ENCODE measurements around the gene CREBL2.
"Not testable (repeated sequence)": the region's sequence is repeated elsewhere in the genome, so short reads cannot be mapped to it uniquely, and the experiment has no call there.

Gene CREBL2

GRCh38 chr12:12564911-12565310 lies 46.8 kb upstream of the CREBL2 start:
- Histone ChIP-seq H3K79me2 (no peaks in the 10 kb centered on the region), H2AFZ (no peak overlapping the region), H3K4me1 (peaks cover 11% of the 10 kb centered on the region), H3K4me3 (ENCODE audit: low read depth, low read length) (no peak overlapping the region), H3K4me2 (ENCODE audit: low read length) (no peak overlapping the region), H3K36me3 (ENCODE audit: control insufficient read depth, insufficient read depth, low read length) (no peaks in the 10 kb centered on the region), H3K9ac (no peak overlapping the region), H3K27ac (no peak overlapping the region), H3K9me3 (ENCODE audit: control insufficient read depth, low read length) (no peaks in the 10 kb centered on the region), H3K27me3 (ENCODE audit: control insufficient read depth, insufficient read depth, low read length) (no peaks in the 10 kb centered on the region)
- TF ChIP-seq CTCF (IDR thresholded peaks at IDR 0.05) = no peak

GRCh38 chr12:12565971-12566370 lies 45.7 kb upstream of the CREBL2 start:
- not testable (repeated sequence) for H3K9me3 ChIP-seq (ENCODE audit: control insufficient read depth, low read length); H3K4me2 ChIP-seq (ENCODE audit: low read length); H3K79me2 ChIP-seq; H2AFZ ChIP-seq; H3K9ac ChIP-seq; H3K36me3 ChIP-seq (ENCODE audit: control insufficient read depth, insufficient read depth, low read length); H3K4me3 ChIP-seq (ENCODE audit: low read depth, low read length); H3K27me3 ChIP-seq (ENCODE audit: control insufficient read depth, insufficient read depth, low read length); H3K27ac ChIP-seq
- H3K4me1 ChIP-seq = peaks cover 11% of the 10 kb centered on the region

- Histone ChIP-seq H3K27ac (no peak overlapping the region), H3K4me3 (ENCODE audit: low read depth, low read length) (no peak overlapping the region)
Measured at GRCh38 chr12:12572659-12573058, 39.0 kb upstream of the CREBL2 start.

GRCh38 chr12:12577786-12578185 lies 33.9 kb upstream of the CREBL2 start:
- Histone ChIP-seq H3K4me1 (no peaks in the 10 kb centered on the region), H3K9me3 (ENCODE audit: control insufficient read depth, low read length) (no peaks in the 10 kb centered on the region), H2AFZ (no peak overlapping the region), H3K4me3 (ENCODE audit: low read depth, low read length) (no peak overlapping the region), H3K27ac (no peak overlapping the region), H3K4me2 (ENCODE audit: low read length) (no peak overlapping the region), H3K27me3 (ENCODE audit: control insufficient read depth, insufficient read depth, low read length) (no peaks in the 10 kb centered on the region), H3K79me2 (no peaks in the 10 kb centered on the region), H3K36me3 (ENCODE audit: control insufficient read depth, insufficient read depth, low read length) (no peaks in the 10 kb centered on the region), H3K9ac (no peak overlapping the region)
- TF ChIP-seq CTCF (IDR thresholded peaks at IDR 0.05) = no peak

More at GRCh38 chr12:12572659-12573058, 39.0 kb upstream of the CREBL2 start:
- Histone ChIP-seq H3K9ac (no peak overlapping the region), H3K4me2 (ENCODE audit: low read length) (no peak overlapping the region), H3K4me1 (no peaks in the 10 kb centered on the region), H3K79me2 (no peaks in the 10 kb centered on the region), H2AFZ (no peak overlapping the region), H3K27me3 (ENCODE audit: control insufficient read depth, insufficient read depth, low read length) (no peaks in the 10 kb centered on the region), H3K9me3 (ENCODE audit: control insufficient read depth, low read length) (no peaks in the 10 kb centered on the region), H3K36me3 (ENCODE audit: control insufficient read depth, insufficient read depth, low read length) (no peaks in the 10 kb centered on the region)
- no peak for TF ChIP-seq CTCF (IDR thresholded peaks at IDR 0.05)

GRCh38 chr12:12580716-12581115 lies 31.0 kb upstream of the CREBL2 start:
- H3K9me3 ChIP-seq (ENCODE audit: control insufficient read depth, low read length); H3K36me3 ChIP-seq (ENCODE audit: control insufficient read depth, insufficient read depth, low read length); H3K4me1 ChIP-seq; H3K4me3 ChIP-seq (ENCODE audit: low read depth, low read length); H3K27ac ChIP-seq; H3K9ac ChIP-seq; H3K27me3 ChIP-seq (ENCODE audit: control insufficient read depth, insufficient read depth, low read length); H3K4me2 ChIP-seq (ENCODE audit: low read length); H2AFZ ChIP-seq; H3K79me2 ChIP-seq: not testable (repeated sequence)

GRCh38 chr12:12582193-12582881 lies 29.3 kb upstream of the CREBL2 start:
- H3K4me1 ChIP-seq = peaks cover 5% of the 10 kb centered on the region
- H2AFZ ChIP-seq = no peak overlapping the region
- H3K9ac ChIP-seq = no peak overlapping the region
- no peaks in the 10 kb centered on the region for H3K36me3 ChIP-seq (ENCODE audit: control insufficient read depth, insufficient read depth, low read length)
- TF ChIP-seq CTCF (IDR thresholded peaks at IDR 0.05) = no peak
- no peaks in the 10 kb centered on the region for H3K9me3 ChIP-seq (ENCODE audit: control insufficient read depth, low read length)
- no peaks in the 10 kb centered on the region for H3K79me2 ChIP-seq
- H3K4me2 ChIP-seq (ENCODE audit: low read length) = no peak overlapping the region
- H3K4me3 ChIP-seq (ENCODE audit: low read depth, low read length) = no peak overlapping the region
- H3K27ac ChIP-seq = no peak overlapping the region
- H3K27me3 ChIP-seq (ENCODE audit: control insufficient read depth, insufficient read depth, low read length) = no peaks in the 10 kb centered on the region
